GM19372 (cell line): ENCODE measurements around the gene SERPING1.
A peak's percentile ranks its signal among the peaks of the same experiment; 100 is the strongest.

Source experiments
- ATAC-seq: cut with Tn5 transposase; IDR thresholded peaks from one replicate; pipeline ENCODE4 v1.9.1; 2021; ENCODE audit warnings: mild to moderate bottlenecking, low read depth, moderate library complexity; ENCODE audit not compliant: unreplicated experiment

Gene SERPING1

GRCh38 chr11:57597461-57597915 is at the start of gene SERPING1:
SERPING1 (plus strand) TSS chr11:57597685; CDS start chr11:57598271, 586 bp downstream.
- ATAC-seq, result no peak

DNA sequence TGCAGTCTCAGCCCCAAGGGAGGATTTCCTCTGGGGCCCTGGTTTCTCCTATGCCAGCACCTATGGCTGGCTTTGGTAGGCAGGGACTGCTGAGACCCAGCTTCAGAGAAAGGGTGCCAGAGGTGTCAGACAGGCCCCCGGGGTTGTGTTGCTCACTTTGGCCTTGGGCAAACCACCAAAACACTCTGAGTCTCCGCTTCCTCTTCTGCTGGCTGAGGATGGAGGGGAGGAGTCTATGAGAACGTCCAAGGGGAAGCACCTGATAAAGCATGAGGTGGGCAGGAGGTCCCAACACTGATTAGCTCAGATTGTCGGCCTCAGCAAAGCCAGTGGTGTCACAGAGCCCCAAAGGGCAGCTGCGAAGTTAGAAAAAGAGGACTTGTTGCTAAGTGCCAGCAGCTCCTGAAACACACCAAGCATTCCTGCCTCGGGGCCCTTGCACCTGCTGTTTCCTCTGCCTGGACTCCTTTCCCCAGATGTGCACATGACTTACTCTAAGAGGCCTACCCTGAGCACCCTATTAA is 49.6 kb upstream of the SERPING1 start:
- peak; percentile 90 for ATAC-seq

DNA sequence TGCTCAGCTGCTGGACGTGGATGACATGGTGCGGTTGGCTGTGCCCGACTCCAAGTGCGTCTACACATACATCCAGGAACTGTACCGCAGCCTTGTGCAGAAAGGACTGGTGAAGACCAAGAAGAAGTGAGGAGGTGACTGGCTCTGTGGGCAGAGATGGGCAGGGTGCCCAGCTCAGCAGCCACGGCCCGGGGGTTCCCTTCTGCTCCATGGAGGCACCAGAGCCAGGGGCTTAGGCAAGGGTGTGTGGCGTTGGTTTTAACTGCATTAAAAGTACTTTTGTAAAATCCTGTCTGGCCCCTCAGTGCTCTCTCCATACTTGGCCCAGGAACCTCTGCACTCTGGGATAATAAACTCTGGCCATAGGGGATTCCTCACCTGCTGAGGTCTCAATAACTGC is 47.5 kb upstream of the SERPING1 start:
- no peak for ATAC-seq

GRCh38 chr11:57551941-57552340 is 45.5 kb upstream of the SERPING1 start:
- no peak for ATAC-seq

GRCh38 chr11:57552479-57552878 is 45.0 kb upstream of the SERPING1 start:
- ATAC-seq, result no peak

DNA sequence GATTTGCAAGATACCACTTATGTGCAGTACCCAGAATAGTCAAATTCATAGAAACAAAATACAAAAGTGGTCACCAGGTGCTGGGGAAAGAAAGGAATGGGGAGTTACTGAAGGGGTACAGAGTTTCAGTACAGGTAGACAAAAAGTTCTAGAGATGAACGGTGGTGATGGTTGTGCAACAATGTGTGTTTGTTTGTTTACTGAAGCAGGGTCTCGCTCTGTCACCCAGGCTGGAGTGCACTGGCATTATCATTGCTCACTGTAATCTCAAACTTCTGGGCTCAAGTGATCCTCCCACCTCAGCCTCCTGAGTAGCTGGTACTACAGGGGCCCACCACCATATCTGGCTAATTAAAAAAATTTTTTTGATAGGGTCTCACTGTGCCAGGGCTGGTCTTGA is 42.1 kb upstream of the SERPING1 start:
- ATAC-seq, result no peak

- ATAC-seq, result no peak
Measured at GRCh38 chr11:57556041-57556440, 41.4 kb upstream of the SERPING1 start.

- no peak for ATAC-seq
Measured at GRCh38 chr11:57560146-57560545, 37.3 kb upstream of the SERPING1 start.

GRCh38 chr11:57562596-57562995 is 34.9 kb upstream of the SERPING1 start:
- ATAC-seq, result no peak

DNA sequence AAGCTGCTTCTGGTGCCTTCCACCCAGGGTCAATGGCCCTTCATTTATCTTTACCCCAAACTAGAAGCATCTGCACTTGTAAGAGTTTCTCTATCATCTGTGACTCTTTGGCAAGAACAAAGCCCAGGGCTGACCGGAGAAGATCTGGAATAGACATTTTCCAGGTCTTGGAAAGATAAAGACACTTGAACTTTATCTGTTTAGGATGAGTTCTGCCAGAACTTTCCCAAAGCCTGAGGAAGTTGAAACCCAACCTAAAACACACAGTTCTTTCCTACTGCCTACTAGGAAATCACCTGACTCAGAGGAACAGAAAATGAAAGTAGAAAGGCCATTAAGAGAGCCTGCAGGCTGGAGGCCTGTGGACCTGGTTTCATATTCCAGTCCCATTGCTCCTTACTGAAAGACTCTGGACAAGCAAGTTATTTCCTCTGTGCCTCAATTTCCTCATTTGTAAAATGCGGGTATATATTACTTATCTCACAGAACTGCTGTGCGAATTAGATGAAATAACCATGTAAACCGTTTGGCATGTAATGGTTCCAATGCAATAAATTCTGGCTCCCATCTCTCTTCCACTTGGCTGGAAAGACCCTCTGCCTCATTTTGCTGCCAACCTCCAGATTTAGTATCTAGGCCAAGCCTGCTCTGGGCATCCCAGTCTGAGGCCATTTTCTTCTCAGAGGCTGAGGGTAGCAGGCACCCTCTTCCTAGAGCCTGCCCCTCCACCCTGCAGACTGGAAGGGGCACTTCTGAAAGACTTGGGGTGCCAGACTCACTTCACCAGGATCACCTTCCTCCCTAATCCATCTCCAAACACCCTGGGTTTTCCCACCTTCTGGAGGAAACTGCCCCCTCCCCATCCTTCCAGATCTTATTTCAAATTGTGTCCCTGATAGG is 31.2 kb upstream of the SERPING1 start:
- ATAC-seq, result peak; percentile 64

DNA sequence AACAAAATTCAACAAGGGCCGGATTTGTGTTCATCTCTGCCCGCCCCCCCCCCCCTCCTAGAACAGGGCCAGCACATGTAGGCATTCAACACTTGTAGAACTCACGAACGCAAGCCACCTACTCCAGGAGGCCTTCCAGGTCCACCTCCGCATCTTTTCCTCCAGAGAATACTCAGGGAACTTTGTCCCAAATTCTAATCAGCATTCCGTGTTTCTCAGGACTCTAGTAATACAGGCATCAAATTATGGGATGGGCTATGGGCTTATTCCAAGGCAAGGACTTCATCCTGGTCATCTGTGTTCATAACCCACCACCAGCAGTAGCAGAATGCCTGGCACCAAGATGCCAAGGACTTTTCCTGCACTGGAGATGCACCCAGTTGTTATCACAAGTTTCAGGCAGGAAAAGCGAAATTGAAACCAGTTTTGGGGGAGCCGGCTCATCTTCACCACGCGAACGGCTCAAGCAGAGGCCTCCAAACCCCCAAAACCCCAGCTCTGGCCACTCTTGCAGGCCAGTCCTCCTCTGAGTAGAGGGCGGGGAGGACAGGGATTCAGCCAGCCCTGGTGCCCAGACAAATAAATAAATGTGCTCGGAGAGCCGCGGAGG is 30.5 kb upstream of the SERPING1 start:
- ATAC-seq, result peak; percentile 10

GRCh38 chr11:57567515-57568329 is 29.8 kb upstream of the SERPING1 start, which contains the start of gene UBE2L6:
UBE2L6 (minus strand) TSS chr11:57567672; CDS start chr11:57567611, 61 bp downstream.
- peak; percentile 45 for ATAC-seq

GRCh38 chr11:57568330-57568766 is 29.1 kb upstream of the SERPING1 start:
- ATAC-seq, result peak; percentile 57

- ATAC-seq, result no peak
Measured at GRCh38 chr11:57571606-57572005, 25.9 kb upstream of the SERPING1 start.

GRCh38 chr11:57574061-57574460 is 23.4 kb upstream of the SERPING1 start:
- no peak for ATAC-seq

DNA sequence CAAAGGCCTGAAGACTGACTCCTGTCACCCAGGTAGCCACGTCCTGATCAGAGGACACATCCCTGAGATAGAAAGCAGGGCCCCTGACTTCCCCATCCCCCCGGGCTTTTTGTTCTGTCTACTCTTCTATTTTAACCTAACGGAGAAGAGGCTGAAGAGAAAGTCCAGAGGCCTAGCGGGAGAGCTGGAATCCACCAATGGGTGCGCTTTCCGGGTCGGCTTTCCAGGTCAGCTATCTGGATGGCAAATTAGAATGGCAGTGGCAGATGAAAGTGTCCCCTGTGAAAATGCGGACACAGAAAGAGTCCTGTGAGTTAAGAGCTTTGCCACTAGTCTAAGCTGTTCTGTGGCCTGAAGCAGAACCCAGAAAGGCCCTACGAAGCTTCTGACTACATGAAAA is 13.1 kb upstream of the SERPING1 start:
- ATAC-seq, result no peak

DNA sequence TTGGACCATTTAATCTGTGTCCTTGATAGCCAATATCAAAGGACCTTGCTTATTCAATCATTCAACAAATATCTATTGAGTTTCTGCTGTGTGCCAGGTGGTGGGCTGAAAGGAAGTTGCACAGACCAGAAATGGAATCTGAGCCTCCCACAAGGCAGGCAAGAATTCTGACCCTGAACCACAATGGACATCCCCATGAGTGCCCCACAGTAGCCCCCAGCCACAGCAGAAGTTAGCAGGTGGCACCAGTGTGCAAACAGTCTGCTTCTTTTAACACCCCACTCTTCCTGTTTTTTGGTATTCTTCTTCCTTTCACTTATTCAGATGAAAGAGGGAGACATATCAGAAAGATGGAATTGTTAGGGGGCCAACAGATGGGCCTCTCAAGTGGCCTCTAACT is 12.2 kb upstream of the SERPING1 start:
- no peak for ATAC-seq

- ATAC-seq, result no peak
Measured at GRCh38 chr11:57586711-57587245, 10.7 kb upstream of the SERPING1 start.

- no peak for ATAC-seq
Measured at GRCh38 chr11:57588046-57588710, 9.3 kb upstream of the SERPING1 start.
